Neural cell (in vitro differentiated cells): ENCODE results near the gene SLC16A13. TPM values are rescaled to one million over a fixed set of nuclear protein-coding genes. Genes with fewer than 3 reads are reported as not detected.

Experiments used
- H2AFZ ChIP-seq: fragments of 200-600, 300-800 bp; sonication (generic), shearing (Covaris generic); 2 replicates; pipeline ENCODE4 v1.6.0; 2014; ENCODE audit warnings: low read depth, mild to moderate bottlenecking, antibody characterized with exemption, low read length, moderate library complexity
- H3F3A ChIP-seq: fragments of 200-600 bp; shearing (Covaris generic); 2 replicates; pipeline ENCODE4 v1.6.1; 2016; ENCODE audit warnings: mild to moderate bottlenecking, moderate library complexity, mixed read lengths, antibody characterized with exemption, low read length; ENCODE audit not compliant: insufficient read depth, poor library complexity, severe bottlenecking
- H3K27ac ChIP-seq: fragments of 200-600, 300-800 bp; sonication (generic), shearing (Covaris generic); 2 replicates; pipeline ENCODE4 v1.5.1; 2014; ENCODE audit warnings: mild to moderate bottlenecking, low read length, moderate library complexity
- H3K27me3 ChIP-seq: fragments of 300-800, 200-600 bp; sonication (generic), shearing (Covaris generic); 2 replicates; pipeline ENCODE4 v1.6.0; 2014; ENCODE audit warnings: mild to moderate bottlenecking, low read depth, low read length, moderate library complexity; ENCODE audit not compliant: insufficient read depth
- H3K36me3 ChIP-seq: fragments of 300-800, 200-600 bp; sonication (generic), shearing (Covaris generic); 2 replicates; pipeline ENCODE4 v1.5.1; 2014; ENCODE audit warnings: mild to moderate bottlenecking, antibody characterized with exemption, low read length, moderate library complexity; ENCODE audit not compliant: insufficient read depth
- H3K4me2 ChIP-seq: fragments of 300-800, 200-600 bp; sonication (generic), shearing (Covaris generic); 2 replicates; pipeline ENCODE4 v1.6.0; 2014; ENCODE audit warnings: mild to moderate bottlenecking, low read length
- H3K4me3 ChIP-seq: fragments of 300-800, 200-600 bp; sonication (generic), shearing (Covaris generic); 2 replicates; pipeline ENCODE4 v1.5.1; 2014; ENCODE audit warnings: mild to moderate bottlenecking, low read length, moderate library complexity
- H3K79me2 ChIP-seq: fragments of 200-600 bp; shearing (Covaris generic); replicated peaks from 2 replicates; pipeline ENCODE4 v1.6.0; 2014; ENCODE audit warnings: mild to moderate bottlenecking, low read length, moderate library complexity; ENCODE audit not compliant: insufficient read depth
- H3K9ac ChIP-seq: fragments of 300-800, 200-600 bp; sonication (generic), shearing (Covaris generic); 2 replicates; pipeline ENCODE4 v1.6.1; 2016; ENCODE audit warnings: mild to moderate bottlenecking, low read length, mixed read lengths
- H3K9me2 ChIP-seq: fragments of 200-600 bp; shearing (Covaris generic); 2 replicates; pipeline ENCODE4 v1.6.1; 2016; ENCODE audit warnings: mild to moderate bottlenecking, low read length, mixed read lengths; ENCODE audit not compliant: insufficient read depth
- H3K9me3 ChIP-seq: fragments of 200-600, 300-800 bp; sonication (generic), shearing (Covaris generic); 2 replicates; pipeline ENCODE4 v1.6.1; 2016; ENCODE audit warnings: mild to moderate bottlenecking, mixed run types, low read length, moderate library complexity, mixed read lengths
- H4K20me1 ChIP-seq: fragments of 200-600 bp; shearing (Covaris generic); 2 replicates; pipeline ENCODE4 v1.6.1; 2016; ENCODE audit warnings: mild to moderate bottlenecking, mixed run types; ENCODE audit not compliant: insufficient read depth
- EP300 ChIP-seq: fragments of 450-650 bp; conservative IDR thresholded peaks from 2 replicates; pipeline ENCODE4 v1.6.1; 2014; ENCODE audit warnings: antibody characterized with exemption, mild to moderate bottlenecking, moderate library complexity; ENCODE audit not compliant: poor library complexity, severe bottlenecking
- EZH2 ChIP-seq: fragments of 200-600, 300-800 bp; shearing (Covaris generic), sonication (generic); IDR thresholded peaks from 2 replicates; pipeline ENCODE4 v1.6.1; 2014; ENCODE audit warnings: antibody characterized with exemption, low read length, borderline replicate concordance, mild to moderate bottlenecking; ENCODE audit not compliant: insufficient read depth, poor library complexity, severe bottlenecking
- MXI1 ChIP-seq: fragments of 450-650 bp; conservative IDR thresholded peaks from 2 replicates; pipeline ENCODE4 v1.6.1; 2014; ENCODE audit warnings: antibody characterized with exemption, mild to moderate bottlenecking; ENCODE audit not compliant: poor library complexity, severe bottlenecking
- POLR2AphosphoS5 ChIP-seq: IDR thresholded peaks from 2 replicates; pipeline ENCODE4 v1.6.1; 2012
- RAD21 ChIP-seq: fragments of 450-650 bp; conservative IDR thresholded peaks from 2 replicates; pipeline ENCODE4 v1.6.1; 2014; ENCODE audit warnings: antibody characterized with exemption, mild to moderate bottlenecking, moderate library complexity
- SMC3 ChIP-seq: fragments of 450-650 bp; conservative IDR thresholded peaks from 2 replicates; pipeline ENCODE4 v1.6.1; 2014; ENCODE audit warnings: antibody characterized with exemption, mild to moderate bottlenecking, moderate library complexity; ENCODE audit not compliant: poor library complexity
- TAF1 ChIP-seq: IDR thresholded peaks from 2 replicates; pipeline ENCODE4 v1.6.1; 2012; ENCODE audit warnings: low read depth
- polyA plus RNA-seq: library from polyadenylated mRNA; depleted of rRNA; stranded (reverse); fragments of >200 nt; gene quantifications from 2 replicates; pipeline ENCODE4 v1.2.3, GENCODE V29; 2014
- TF ChIP-seq, protein P1 (sequence below): IDR thresholded peaks from 2 replicates; pipeline ENCODE4 v1.6.1; 2012; ENCODE audit warnings: borderline replicate concordance
- TF ChIP-seq, protein P2 (sequence below): fragments of 450-650 bp; IDR thresholded peaks from 2 replicates; pipeline ENCODE4 v1.5.1; 2014; ENCODE audit warnings: antibody characterized with exemption, mild to moderate bottlenecking, moderate library complexity; ENCODE audit not compliant: poor library complexity, severe bottlenecking

Gene SLC16A13
- polyA plus RNA-seq, 1 donor from 2014 or later = not detected

DNA sequence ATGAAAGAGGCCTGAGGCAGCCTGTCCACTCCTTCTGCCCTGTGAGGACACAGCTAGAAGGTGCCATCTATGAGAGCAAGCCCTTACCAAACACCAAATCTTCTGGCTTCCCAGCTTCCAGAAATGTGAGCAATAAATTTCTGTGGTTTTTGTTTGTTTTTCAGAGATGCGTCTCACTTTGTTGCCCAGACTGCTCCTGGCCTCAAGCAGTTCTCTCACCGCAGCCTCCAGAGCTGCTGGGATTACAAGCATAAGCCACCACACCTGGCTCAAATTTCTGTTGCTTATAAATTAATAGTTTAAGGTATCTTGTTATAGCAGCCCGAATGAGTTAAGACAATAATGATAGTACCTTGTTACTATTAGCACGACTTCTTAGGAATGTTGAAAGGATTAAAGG is 20.6 kb downstream of the SLC16A13 start:
- no peak overlapping the region for H3K4me2 ChIP-seq
- H3K4me3 ChIP-seq = no peak overlapping the region
- no peaks in the 10 kb centered on the region for H3K9me3 ChIP-seq
- no peaks in the 10 kb centered on the region for H3K36me3 ChIP-seq
- TF ChIP-seq EZH2 = no peak
- TF ChIP-seq, protein P1, sequence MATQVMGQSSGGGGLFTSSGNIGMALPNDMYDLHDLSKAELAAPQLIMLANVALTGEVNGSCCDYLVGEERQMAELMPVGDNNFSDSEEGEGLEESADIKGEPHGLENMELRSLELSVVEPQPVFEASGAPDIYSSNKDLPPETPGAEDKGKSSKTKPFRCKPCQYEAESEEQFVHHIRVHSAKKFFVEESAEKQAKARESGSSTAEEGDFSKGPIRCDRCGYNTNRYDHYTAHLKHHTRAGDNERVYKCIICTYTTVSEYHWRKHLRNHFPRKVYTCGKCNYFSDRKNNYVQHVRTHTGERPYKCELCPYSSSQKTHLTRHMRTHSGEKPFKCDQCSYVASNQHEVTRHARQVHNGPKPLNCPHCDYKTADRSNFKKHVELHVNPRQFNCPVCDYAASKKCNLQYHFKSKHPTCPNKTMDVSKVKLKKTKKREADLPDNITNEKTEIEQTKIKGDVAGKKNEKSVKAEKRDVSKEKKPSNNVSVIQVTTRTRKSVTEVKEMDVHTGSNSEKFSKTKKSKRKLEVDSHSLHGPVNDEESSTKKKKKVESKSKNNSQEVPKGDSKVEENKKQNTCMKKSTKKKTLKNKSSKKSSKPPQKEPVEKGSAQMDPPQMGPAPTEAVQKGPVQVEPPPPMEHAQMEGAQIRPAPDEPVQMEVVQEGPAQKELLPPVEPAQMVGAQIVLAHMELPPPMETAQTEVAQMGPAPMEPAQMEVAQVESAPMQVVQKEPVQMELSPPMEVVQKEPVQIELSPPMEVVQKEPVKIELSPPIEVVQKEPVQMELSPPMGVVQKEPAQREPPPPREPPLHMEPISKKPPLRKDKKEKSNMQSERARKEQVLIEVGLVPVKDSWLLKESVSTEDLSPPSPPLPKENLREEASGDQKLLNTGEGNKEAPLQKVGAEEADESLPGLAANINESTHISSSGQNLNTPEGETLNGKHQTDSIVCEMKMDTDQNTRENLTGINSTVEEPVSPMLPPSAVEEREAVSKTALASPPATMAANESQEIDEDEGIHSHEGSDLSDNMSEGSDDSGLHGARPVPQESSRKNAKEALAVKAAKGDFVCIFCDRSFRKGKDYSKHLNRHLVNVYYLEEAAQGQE = no peak
- no peak for TF ChIP-seq POLR2AphosphoS5
- H2AFZ ChIP-seq = no peak overlapping the region
- no peaks in the 10 kb centered on the region for H3K79me2 ChIP-seq
- H3F3A ChIP-seq = no peaks in the 10 kb centered on the region
- no peaks in the 10 kb centered on the region for H4K20me1 ChIP-seq
- no peak overlapping the region for H3K27ac ChIP-seq
- no peak overlapping the region for H3K9ac ChIP-seq
- H3K27me3 ChIP-seq = no peaks in the 10 kb centered on the region
- H3K9me2 ChIP-seq = no peaks in the 10 kb centered on the region

DNA sequence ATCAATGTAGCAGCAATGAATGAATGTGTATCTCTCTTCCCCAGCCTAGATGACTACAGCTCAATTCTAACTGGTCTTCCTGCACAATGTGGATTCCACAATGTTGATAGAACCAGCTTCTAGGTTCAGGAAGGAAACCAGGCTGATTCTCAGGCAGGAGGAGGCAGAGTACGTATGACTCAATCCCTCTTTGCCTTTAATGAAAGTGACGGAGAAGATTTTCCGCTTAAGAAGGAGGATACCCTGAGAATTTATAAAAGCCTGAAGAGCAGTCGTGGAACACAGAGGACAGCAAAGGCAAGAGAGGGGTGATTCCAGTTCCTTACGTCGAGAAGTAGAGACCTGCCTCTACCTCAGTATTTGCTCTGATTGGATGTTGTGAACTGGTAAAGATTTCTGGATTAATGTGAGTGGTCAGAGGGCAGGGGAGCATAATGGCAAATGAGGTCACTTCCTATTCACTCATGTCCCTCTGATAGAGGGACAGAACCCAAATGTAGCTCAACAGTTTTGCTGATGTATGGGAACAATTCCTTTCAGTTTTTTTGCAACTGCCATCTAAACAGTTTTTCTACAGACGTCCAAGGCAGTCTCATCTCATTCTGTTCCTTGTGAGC is 23.1 kb downstream of the SLC16A13 start:
- no peak overlapping the region for H3K27ac ChIP-seq
- no peaks in the 10 kb centered on the region for H3K27me3 ChIP-seq
- H3K4me3 ChIP-seq = no peak overlapping the region
- H4K20me1 ChIP-seq = no peaks in the 10 kb centered on the region
- H3K36me3 ChIP-seq = no peaks in the 10 kb centered on the region
- no peaks in the 10 kb centered on the region for H3K9me3 ChIP-seq
- H3F3A ChIP-seq = no peaks in the 10 kb centered on the region
- no peak overlapping the region for H2AFZ ChIP-seq
- H3K9ac ChIP-seq = no peak overlapping the region
- H3K9me2 ChIP-seq = no peaks in the 10 kb centered on the region
- no peaks in the 10 kb centered on the region for H3K79me2 ChIP-seq
- TF ChIP-seq SMC3 = no peak
- TF ChIP-seq, protein P1 = no peak
- TF ChIP-seq EZH2 = no peak
- TF ChIP-seq, protein P2, sequence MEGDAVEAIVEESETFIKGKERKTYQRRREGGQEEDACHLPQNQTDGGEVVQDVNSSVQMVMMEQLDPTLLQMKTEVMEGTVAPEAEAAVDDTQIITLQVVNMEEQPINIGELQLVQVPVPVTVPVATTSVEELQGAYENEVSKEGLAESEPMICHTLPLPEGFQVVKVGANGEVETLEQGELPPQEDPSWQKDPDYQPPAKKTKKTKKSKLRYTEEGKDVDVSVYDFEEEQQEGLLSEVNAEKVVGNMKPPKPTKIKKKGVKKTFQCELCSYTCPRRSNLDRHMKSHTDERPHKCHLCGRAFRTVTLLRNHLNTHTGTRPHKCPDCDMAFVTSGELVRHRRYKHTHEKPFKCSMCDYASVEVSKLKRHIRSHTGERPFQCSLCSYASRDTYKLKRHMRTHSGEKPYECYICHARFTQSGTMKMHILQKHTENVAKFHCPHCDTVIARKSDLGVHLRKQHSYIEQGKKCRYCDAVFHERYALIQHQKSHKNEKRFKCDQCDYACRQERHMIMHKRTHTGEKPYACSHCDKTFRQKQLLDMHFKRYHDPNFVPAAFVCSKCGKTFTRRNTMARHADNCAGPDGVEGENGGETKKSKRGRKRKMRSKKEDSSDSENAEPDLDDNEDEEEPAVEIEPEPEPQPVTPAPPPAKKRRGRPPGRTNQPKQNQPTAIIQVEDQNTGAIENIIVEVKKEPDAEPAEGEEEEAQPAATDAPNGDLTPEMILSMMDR = no peak
- no peak for TF ChIP-seq RAD21
- no peak for TF ChIP-seq TAF1
- TF ChIP-seq MXI1 = no peak
- no peak for TF ChIP-seq POLR2AphosphoS5
- no peak for TF ChIP-seq EP300
- no peak overlapping the region for H3K4me2 ChIP-seq
